GM18520 (cell line): ENCODE measurements around the gene SART3.
"Not testable (repeated sequence)": the region's sequence is repeated elsewhere in the genome, so short reads cannot be mapped to it uniquely, and the experiment has no call there.

Experiments used
- ATAC-seq: cut with Tn5 transposase; IDR thresholded peaks from one replicate; pipeline ENCODE4 v1.9.1; 2021; ENCODE audit not compliant: unreplicated experiment

SART3 gene

GRCh38 chr12:108495823-108496579 lies 65.0 kb downstream of the SART3 start:
- ATAC-seq: no peak

- no peak for ATAC-seq
Measured at GRCh38 chr12:108495054-108495453, 65.9 kb downstream of the SART3 start.

- no peak for ATAC-seq
Measured at GRCh38 chr12:108491256-108491655, 69.7 kb downstream of the SART3 start.

GRCh38 chr12:108487029-108487428 lies 73.9 kb downstream of the SART3 start:
- ATAC-seq: not testable (repeated sequence)

- ATAC-seq: not testable (repeated sequence)
Measured at GRCh38 chr12:108485371-108485770, 75.6 kb downstream of the SART3 start.

- ATAC-seq: no peak
Measured at GRCh38 chr12:108484845-108485244, 76.1 kb downstream of the SART3 start.

GRCh38 chr12:108484431-108484830 lies 76.5 kb downstream of the SART3 start:
- no peak for ATAC-seq

GRCh38 chr12:108483213-108484059 lies 77.5 kb downstream of the SART3 start:
- ATAC-seq: no peak

- ATAC-seq: no peak
Measured at GRCh38 chr12:108482717-108483212, 78.2 kb downstream of the SART3 start.

GRCh38 chr12:108479364-108480070 lies 81.5 kb downstream of the SART3 start:
- no peak for ATAC-seq

GRCh38 chr12:108478611-108479206 lies 82.3 kb downstream of the SART3 start:
- no peak for ATAC-seq

- ATAC-seq: no peak
Measured at GRCh38 chr12:108477881-108478259, 83.1 kb downstream of the SART3 start.

GRCh38 chr12:108477055-108477880 lies 83.7 kb downstream of the SART3 start:
- no peak for ATAC-seq

GRCh38 chr12:108475396-108475795 lies 85.6 kb downstream of the SART3 start:
- no peak for ATAC-seq

- ATAC-seq: no peak
Measured at GRCh38 chr12:108473400-108474055, 87.4 kb downstream of the SART3 start.
